AG04449 (cell line): ENCODE measurements around the gene STK32C.

Experiments used
- CTCF ChIA-PET: fragments of 350-600 bp; formaldehyde crosslinking; extraction: SDS; loops from one replicate; lab custom pipeline; 2021; ENCODE audit warnings: antibody characterized with exemption; lab: Yijun Ruan, JAX
- POLR2A ChIA-PET: fragments of 400-600, 350-600 bp; formaldehyde crosslinking; extraction: SDS; loops from one replicate; lab custom pipeline; 2020; ENCODE audit warnings: antibody characterized with exemption, inconsistent platforms; lab: Yijun Ruan, JAX
- DNase-seq: peaks from one replicate; pipeline ENCODE4 v3.0.0-alpha.2; 2010; ENCODE audit warnings: low read depth, low spot score
- H3K4me3 ChIP-seq: 2 replicates; pipeline ENCODE4 v1.5.1; 2011; ENCODE audit warnings: low read depth, mild to moderate bottlenecking, control low read depth, low read length
- TF ChIP-seq, protein P1 (sequence below): IDR thresholded peaks from one replicate; pipeline ENCODE4 v1.5.1; 2011; ENCODE audit warnings: mild to moderate bottlenecking, moderate library complexity, low read length, control low read depth, inconsistent platforms; ENCODE audit not compliant: insufficient read depth; ENCODE audit errors: missing control alignments

Gene STK32C

GRCh38 chr10:132326925-132327324 is 19.2 kb upstream of the STK32C start:
- POLR2A ChIA-PET = no interaction called here
- DNase-seq = no peak
- TF ChIP-seq, protein P1, sequence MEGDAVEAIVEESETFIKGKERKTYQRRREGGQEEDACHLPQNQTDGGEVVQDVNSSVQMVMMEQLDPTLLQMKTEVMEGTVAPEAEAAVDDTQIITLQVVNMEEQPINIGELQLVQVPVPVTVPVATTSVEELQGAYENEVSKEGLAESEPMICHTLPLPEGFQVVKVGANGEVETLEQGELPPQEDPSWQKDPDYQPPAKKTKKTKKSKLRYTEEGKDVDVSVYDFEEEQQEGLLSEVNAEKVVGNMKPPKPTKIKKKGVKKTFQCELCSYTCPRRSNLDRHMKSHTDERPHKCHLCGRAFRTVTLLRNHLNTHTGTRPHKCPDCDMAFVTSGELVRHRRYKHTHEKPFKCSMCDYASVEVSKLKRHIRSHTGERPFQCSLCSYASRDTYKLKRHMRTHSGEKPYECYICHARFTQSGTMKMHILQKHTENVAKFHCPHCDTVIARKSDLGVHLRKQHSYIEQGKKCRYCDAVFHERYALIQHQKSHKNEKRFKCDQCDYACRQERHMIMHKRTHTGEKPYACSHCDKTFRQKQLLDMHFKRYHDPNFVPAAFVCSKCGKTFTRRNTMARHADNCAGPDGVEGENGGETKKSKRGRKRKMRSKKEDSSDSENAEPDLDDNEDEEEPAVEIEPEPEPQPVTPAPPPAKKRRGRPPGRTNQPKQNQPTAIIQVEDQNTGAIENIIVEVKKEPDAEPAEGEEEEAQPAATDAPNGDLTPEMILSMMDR = no peak
- no peak overlapping the region for H3K4me3 ChIP-seq
- CTCF ChIA-PET = interaction anchor here (1.1 kb wide), 1 partner anchor 88 kb away, joined by 3 read pairs; no protein-coding TSS in a partner anchor

DNA sequence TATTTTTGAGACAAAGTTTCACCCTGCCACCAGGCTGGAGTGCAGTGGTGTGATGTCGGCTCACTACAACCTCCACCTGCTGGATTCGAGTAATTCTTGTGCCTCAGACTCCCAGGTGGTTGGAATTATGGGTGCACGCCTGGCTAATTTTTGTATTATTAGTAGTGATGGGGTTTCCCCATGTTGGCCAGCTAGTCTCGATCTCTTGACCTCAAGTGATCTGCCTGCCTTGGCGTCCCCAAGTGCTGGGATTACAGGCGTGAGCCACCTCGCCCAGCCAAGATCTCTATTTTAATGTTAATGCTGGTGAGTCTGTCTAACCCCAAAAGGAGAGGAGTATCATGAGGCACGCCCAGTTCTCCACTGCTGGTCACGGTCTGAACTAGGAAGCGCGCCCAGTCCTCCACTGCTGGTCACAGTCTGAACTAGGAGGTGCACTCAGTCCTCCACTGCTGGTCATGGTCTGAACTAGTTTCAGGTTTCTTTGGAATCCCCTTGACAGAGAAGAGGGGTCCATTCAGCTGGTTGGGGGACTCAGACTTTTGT is 18.7 kb upstream of the STK32C start:
- ChIA-PET CTCF (interaction anchor here (1.1 kb wide), 1 partner anchor 88 kb away, joined by 3 read pairs; no protein-coding TSS in a partner anchor), POLR2A (no interaction called here)
- no peak for DNase-seq
- no peak overlapping the region for H3K4me3 ChIP-seq
- TF ChIP-seq, protein P1 = no peak

DNA sequence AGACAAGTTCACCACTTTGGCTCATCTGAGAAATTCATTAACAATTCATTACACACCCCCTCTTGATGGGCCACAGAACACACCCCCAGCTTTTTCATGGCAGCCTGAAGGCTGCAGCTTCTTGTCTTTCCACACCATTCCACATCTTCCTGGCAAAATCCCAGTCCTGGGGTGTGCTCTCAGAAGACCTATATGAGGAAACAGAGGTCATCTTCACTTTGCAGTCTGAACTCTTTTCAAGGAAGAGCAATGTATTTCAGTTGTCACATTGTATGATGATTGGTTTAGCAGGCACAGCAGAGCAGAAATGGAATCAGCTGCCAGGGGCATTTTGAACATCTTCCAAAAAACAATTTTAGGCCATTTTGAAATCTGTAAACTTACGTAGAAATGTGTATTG is 16.4 kb upstream of the STK32C start:
- ChIA-PET CTCF (interaction anchor here (1.6 kb wide), 1 partner anchor 27 kb away, joined by 3 read pairs; no protein-coding TSS in a partner anchor), POLR2A (no interaction called here)
- no peak for DNase-seq
- no peak overlapping the region for H3K4me3 ChIP-seq
- TF ChIP-seq, protein P1 = no peak

- CTCF ChIA-PET = no interaction called here
- TF ChIP-seq, protein P1 = peak; percentile 27
- POLR2A ChIA-PET = no interaction called here
- no peak for DNase-seq
- H3K4me3 ChIP-seq = no peak overlapping the region
These were observed 14.9 kb upstream of the STK32C start for GRCh38 chr10:132322586-132323048.

DNA sequence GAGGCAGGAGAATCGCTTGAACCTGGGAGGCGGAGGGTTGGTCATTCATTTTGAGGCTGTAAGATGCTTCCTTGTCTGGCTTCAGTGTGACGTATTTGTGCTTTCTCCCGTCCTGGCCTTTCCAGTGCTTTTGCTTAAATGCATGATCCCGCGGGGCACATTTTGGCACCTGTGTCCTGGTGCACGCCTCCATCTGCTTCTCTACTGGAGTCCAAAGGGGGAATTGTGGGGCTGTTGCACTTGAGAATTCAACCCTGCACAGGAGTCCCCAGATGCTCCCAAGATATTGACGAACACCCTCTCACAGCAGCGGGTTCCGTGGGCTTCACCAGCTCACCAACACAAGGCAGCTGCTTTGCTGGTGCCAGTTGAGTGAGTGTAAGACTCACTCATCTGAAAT is 14.0 kb upstream of the STK32C start:
- no peak for DNase-seq
- TF ChIP-seq, protein P1 = no peak
- no peak overlapping the region for H3K4me3 ChIP-seq
- ChIA-PET CTCF (interaction anchor here (2.0 kb wide), 1 partner anchor 8 kb away, joined by 8 read pairs; no protein-coding TSS in a partner anchor), POLR2A (no interaction called here)

DNA sequence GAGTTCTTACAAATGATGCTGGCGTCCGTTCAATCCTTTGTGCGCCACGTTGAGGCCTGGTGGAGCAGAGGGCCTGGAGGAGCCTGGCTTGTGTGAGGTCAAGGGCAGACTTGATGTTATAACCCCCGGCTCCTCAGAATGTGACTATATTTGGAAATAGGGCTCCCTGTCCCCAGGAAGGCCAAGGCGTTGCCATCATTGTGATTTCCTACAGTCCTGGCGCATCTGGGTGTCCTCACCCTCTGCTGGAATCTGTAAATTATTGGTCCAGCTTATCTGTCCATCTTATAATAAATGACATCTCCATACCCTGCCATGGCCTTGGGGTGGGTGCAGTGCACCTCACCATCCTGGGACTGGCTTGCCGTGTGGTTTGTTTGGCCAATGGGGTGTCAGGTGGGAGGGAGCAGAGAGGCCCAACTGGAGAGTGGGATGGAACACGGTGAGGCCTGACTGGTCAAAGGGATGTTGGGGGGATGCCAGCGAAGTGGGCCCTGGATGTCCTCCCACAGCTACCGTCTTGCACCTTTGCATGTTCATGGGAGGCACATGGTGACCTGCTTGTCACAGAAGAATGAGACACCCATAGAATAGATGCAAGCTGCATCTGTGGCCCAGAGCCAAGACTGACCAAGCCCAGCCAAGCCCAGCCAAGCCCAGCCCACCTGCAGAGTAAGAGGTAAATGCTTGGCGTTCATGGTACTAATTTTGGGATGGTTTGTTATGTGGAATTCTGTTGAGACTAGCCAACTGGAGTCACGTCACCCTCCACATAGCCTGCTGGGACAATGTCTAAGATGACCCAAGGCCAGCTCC is 13.1 kb upstream of the STK32C start:
- DNase-seq = no peak
- TF ChIP-seq, protein P1 = no peak
- ChIA-PET POLR2A (interaction anchor here (0.6 kb wide), 1 partner anchor 345 kb away, joined by 3 read pairs; no protein-coding TSS in a partner anchor), CTCF (interaction anchor here (2.0 kb wide), 1 partner anchor 9 kb away, joined by 8 read pairs; no protein-coding TSS in a partner anchor)
- no peak overlapping the region for H3K4me3 ChIP-seq
